HG03342 (cell line): ENCODE data around the gene RGS6.

Experiments used
- ATAC-seq: cut with Tn5 transposase; IDR thresholded peaks from one replicate; pipeline ENCODE4 v1.9.1; 2021; ENCODE audit warnings: mild to moderate bottlenecking, moderate library complexity; ENCODE audit not compliant: unreplicated experiment

The RGS6 gene

DNA sequence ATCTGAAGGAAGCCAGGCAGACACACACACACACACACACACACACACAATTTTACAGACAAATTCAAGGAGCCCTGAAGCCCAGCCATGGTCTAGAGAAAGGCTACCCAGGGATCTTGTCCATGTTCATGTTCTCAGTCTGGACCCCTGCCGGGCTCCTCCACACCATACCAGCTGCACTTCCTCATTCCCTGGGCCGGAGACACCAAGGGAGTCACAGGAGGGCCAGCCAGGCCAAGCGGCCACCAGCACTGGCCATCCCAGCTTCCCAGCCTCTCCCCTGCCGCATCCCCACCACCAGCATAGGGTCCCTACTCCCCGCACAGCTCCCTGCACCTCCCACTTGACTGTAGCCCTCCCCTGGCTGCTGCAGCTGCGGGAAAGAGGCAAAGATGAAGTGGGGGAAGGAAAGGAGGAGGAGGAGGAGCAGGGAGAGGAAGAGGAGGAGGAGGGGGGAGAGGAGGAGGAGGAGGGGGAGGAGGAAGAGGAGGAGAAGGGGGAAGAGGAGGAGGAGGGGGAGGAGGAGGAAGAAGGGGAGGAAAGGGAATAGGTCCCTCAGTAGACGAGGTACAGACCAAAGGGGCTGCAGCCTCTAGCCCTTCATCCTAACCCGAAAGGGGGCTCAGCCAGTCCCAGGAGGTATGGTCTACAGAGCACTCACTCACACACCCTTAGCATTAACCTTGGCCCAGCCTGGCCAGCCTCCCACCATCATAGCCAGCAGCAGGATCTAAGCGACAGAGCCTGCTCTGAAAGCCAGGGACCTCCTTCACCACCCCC, 668.5 kb downstream of the RGS6 start:
- ATAC-seq, result no peak

DNA sequence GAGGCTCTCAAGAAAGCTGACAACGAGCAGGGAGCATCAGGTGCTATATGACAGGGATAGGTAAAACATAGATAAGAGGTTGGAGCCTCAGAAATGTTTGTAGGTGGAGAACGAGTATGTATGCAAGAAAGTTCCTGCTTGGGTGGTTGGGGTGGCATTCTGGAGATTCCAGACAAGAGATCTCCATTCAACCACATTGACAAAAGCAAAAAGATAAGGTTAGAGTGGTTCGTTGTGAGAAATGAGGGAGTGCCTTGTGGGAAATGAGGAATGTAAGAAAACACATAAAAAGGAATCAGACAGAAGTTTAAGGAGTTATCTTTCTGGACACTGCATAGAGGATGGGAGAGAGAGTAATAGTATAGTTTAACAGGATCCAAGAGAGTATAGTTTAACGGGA, 671.4 kb downstream of the RGS6 start:
- no peak for ATAC-seq

DNA sequence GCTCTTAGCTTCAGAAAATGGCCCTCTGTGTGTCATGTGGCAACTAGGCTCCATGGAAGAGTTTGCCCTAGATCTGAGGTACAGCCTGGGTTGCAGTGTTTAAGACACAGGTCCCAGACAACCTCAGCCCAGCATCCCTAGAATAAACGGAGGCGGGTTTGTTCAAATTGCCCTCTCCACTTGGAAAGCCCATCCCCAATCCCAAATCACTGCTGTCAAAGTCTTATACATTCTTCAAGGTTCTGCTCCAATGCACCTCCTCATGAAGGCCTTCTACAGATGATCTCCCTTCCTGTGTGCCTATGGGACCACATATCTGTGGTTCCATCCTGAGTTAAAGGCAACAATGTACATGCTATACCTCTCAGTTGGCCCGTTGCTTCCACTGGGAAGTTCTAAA, 671.9 kb downstream of the RGS6 start:
- ATAC-seq, result no peak

DNA sequence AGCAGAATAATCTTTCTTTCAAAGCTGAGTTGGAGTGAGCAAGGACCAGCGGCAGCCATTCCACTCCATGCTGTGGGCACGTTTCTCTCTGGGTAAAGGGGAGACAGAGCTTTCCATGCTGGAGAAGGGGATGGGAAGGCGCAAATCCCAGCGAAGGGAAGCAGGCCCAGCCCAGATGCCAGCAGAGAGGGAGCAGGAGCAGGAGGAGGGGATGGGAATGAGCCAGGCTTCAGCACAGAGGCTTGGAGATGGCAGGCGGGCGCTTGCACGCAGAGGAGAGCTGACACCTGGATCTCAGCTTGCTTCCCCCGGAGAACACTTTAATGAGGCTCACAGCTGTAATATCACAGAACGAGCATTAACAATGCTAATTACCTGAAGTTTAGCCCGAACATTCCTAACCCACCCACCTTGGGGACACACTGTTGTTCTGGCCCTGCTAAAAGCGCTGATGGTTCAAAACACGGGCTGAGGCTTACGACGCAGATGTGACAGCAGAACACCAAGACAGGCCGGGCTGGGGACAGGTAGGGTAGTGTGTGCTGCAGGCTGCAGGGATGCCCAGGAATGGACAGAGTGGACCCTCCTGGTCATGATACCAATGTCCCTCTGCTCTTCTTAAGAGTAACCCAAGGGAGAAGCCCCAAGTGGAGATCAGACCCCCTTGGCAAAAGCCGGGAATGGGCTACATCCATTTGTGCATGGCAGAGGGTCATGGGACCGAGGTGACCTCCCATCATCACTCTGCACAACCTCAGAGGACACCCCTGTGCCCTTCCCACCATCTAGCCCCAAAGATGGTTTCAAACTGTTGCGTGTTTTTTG, 673.1 kb downstream of the RGS6 start:
- no peak for ATAC-seq

DNA sequence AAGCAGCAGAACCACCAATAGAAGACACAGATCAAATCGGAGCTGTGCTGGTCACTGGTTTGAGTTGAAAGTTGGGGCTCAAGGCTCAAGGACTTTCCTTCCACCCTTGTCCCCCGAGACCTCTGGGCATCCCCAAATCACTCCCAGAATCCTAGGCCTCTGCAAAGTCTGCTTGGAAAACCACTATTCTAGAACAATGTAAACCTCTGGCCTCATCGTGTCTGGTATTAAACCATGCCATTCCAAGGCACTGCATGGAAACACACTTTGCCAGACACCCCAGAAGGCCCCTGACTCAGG, 673.6 kb downstream of the RGS6 start:
- ATAC-seq, result no peak

DNA sequence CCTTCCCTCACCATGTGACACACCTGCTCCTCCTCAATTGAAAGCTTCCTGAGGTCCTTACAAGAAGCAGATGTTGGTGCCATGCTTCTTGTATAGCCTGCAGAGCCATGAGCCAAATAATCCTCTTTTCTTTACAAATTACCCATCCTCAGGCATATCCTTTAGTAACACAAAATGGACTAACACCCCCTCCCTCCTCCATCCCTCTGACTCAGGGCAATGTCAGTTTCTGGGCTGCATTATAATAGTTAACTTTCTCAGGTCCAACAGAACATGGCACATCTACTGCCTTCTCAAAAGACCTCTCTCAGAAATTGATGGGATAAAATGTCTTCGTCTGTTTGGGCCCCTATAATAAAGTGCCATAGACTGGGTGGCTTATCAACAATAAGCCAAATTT, 674.6 kb downstream of the RGS6 start:
- no peak for ATAC-seq

DNA sequence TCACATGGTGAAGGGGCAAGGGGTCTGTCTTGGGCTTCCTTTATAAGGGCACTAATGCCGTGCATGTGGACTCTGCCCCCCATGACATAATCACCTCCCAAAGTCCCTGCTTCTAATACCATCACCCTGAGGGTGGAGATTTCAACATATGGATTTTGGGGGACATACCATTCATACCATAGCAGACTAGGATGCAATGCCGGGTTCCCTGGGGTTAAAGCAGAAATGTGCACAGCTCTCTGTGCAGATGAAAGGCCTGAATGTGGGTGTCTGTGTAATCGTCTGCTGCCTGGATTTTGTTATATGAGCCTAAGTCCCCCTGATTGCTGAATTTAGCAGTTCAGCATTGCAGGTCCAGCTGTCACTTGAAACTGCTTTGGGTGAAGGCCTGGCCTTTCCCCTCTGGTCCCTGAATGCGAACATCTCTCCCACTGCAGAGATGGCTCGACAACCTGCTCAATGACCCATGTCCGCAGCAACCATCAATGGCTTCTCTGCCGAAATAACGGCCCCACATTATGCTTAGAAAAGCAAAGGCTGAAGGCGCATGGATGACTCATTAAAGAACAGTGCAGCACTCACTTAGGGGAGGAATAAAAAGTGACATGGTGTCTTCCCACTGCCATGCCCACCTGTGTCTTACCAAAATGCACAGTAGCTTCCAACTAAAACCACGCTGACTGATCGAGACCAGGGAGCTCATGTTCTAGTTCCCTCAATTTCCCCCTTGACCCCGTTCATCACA, 675.3 kb downstream of the RGS6 start:
- ATAC-seq, result no peak

DNA sequence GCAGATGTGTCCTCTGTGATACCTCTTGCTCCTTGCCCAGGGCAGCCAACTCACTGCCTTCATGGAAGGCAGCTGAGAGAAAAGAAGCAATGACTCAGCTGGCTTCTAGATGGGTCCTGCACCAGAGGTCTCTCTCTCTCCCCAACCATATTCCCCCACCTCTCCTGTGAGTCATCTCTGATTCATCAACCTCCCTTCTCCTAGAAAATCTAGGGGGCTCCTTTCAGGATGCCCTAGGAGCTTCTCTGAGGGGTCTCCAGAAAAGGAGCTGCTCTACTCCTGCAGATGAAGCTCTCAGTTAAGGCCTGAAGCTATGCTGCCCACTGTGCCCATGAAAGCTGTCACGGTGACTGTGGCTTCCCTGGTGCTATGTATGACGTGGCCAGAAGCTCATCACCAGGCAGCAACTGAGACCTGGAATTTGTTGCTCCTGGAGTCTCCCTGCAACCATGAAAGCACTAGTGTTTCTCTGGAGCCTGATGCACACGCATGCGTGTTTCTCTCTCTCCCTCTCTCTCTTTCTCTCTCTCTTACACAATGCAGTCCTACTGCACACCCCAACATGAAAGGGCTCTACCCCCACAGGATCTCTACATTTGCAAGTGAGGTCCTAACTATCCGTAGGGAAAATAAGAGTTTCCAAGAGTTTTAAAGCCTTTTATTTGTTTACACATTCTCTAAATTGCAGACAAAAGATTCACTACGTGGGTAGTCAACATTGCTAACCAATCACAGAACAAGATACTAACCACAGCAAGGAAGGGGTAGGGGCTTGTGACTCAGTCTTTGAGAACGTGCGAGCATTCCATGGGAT, 676.4 kb downstream of the RGS6 start:
- no peak for ATAC-seq

DNA sequence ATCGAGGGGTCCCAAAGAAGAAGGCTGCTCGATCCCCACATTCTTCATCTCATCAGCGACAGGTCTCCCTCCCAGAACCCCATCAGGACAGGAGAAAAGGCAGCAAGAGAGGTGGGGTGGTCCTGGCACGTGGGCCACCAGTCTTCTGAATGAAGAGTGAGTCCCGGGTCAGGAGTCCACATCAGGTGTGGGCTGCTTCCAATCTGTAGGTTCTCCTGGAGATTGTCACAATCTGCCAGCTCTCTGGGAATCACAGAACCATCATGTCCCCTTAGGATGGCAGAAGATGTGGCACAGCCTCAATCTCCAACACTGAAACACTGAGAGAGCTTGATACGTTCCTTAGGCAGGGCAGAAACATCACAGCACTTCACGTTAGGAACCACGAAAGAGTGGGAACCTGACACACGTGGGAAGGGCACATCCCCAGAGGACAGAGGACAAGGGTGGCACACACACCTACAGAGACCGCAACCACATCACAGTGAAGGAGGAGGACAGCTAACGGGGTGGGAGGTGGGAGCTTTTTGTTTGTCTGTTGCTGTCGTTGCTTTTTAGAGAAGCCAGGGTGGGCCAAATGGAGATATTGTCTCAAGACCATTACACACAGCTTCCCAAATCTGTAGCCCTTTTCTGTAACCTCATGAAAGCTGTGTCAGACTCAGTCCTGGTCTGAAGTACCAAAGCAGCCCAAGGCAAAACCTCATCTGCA, 677.1 kb downstream of the RGS6 start:
- ATAC-seq, result no peak

DNA sequence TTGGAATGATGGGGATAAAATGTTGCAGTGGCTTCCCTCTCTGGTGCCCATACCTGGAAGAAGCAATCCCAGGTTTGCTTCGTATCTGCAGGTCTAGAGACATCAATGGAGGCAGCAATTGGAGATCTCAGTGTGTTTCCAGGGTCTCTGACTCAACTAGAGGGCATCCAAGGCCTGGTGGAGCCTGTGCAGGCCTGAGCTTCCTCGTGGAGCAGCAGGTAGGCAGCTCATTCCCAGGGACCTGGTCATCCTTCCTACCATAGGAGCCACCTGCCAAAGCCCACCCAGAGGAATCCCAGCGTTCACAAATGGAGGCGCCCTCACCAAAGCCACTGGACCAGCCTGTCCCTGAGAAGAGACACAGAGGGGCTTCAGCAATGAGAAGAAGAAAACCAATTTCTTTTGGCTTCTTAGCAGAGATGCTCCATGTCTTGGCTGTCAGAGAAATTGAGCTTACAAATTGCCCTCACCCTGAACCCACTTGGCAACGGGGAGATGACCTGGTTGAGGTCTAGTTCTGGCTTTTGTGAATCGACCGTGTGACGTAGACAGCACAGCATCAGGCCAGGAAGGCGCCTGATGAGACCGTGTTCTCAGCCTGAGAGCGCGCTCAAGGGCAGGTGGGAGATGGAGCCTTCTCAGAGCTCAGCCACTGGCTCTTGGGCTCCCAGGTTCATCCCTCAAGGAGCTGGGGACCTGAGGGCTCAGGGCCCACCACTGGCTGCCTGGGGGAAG, 678.0 kb downstream of the RGS6 start:
- no peak for ATAC-seq

DNA sequence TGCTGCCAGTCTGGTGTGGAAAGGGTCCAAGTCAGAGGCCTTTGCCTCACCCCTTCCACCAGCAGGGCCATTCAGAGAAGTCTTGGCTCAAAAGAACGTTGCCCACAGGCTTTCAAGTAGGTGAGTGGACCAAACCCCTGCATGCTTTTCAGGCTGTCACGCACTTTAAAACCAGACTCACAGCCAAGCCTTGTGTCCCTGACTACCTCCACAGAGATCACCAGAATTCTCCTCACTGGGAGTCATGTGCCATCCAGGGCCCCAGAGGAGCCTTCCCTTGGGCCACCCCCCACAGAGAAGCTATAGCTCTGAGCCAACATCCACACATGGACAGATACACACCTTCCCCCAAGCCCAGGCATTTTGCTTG, 678.6 kb downstream of the RGS6 start:
- ATAC-seq, result no peak

DNA sequence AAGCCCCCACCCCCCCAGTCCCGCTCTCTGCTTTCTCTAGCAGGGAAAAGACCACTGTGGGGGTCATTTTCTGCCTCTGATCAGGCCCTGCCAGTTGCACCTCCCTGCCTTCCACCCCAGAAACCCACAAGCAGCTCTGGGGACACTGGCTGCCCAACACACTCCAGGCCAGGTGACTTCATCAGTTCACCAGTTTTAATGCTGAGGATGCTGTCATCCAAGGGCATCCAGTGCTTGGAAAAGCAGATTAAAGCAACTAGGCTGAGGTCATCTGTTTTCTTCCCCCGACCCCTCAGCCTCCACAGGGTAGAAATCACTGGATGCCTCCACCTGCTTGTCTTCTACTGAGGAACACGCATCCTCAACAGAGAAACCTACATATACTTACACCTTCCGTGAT, 679.3 kb downstream of the RGS6 start:
- ATAC-seq, result no peak

DNA sequence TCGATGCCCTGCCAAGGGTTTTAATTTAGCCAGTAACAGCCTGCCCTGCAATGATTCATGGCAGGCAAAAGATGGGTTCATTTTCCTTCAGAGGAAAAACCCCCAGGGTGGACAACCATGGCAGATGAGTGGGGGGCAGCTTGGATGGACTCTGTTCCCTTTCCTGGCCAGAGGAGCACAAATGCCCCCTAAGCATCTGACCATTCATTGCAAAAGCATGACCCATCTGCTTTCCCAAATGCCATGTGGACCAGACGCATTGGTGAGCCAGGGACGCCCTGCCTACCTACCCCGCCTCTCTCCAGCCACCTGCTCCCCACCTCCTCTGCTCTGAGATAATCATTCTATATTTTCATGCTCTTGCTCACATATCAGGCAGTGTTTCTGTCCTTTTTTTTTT, 679.8 kb downstream of the RGS6 start:
- ATAC-seq, result no peak

DNA sequence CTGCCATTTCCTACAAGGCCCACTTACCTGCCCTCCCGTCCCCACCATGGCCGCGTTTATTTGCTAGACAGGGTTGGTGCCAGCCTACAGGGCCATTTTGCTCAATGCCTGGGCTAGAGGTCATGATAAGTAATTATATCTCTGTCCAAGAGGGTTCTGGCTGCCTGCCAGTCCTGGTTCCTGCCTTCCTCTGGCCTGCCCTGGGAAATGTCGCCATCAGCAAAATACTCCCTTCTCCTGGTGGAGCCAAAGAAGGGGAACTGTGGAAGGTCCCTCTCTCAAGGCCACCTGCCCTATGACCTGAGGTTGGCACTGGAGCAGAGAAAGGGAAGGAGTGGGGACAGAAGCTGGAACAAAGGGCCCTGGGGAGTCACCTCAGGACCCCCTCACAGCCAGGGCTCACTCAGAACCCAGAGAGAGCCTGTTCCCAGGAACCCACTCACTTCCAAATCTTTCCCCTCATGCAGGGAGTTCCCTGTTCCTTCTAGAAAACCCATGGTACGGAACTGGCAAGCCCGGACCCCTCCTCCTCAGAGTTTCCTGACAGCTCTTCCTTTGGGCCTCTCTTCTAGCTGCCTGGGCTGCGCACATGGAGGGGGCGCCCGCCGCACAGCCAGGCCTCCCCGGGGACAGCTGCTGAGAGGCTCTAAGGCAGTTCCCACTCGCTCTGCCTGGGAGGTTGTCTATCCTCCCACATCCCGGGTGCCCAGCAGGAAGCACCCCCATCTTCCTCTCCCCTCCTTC, 681.2 kb downstream of the RGS6 start:
- ATAC-seq, result no peak

DNA sequence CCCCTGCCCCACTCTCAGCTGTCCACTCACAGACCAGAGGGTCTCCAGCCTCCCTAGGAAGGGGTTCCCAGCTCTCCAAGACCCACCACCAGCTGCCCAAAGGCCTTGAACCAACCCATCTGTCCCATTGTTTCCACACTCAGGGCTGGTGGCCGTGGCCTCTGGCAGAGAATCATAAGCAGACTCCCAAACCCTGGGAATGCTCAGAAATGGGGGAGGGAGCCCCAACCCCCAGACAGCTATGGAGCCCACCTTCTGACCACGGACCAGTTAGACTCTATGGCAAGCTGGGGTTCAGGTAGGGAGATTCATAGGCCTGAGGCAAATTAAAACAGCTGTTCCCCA, 681.7 kb downstream of the RGS6 start:
- ATAC-seq, result no peak

DNA sequence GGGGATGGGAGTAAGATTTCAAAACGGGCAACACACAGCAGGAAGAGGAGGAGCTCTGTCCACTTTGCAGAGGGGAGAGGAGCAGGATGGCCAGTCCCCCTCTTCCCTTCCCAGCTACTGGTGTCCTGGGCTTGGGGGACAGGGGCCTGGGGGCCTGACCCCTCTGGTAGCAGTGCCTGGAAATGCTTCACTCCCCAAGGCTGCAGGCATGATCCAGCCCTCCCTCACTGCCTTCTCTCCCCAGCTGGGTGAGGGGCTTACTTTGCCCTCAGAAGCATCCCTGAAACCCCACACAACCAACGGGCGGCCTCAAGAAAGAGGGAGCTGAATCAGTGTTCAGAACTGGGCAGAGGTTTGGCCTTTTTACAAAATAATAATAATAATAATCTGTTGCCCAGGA, 682.1 kb downstream of the RGS6 start:
- no peak for ATAC-seq

DNA sequence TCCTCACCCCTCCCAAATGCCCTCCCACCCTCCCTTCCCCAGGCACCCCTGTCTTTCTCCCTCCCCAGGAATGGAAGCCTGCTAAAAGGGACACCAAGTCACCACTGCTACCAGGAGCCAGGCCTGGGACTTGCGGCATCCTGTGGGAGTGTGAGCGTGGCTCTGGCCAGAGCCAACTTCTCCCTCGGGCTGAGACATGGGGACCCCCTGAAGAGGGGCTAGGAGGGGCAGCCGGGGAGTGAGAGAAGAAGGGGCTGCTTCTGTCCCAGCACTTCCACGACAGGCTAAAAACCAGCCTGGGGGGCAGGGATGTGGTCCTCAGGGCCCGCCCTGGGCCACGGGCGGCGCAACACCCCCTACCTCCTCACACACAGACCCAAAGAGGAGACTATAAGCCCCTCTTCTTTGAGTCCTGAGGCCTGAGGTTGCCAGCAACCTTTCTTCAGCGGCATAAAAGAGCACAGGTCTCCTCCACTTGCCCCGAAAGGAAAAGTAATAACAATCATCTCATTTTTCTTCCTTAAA, 682.7 kb downstream of the RGS6 start:
- no peak for ATAC-seq

DNA sequence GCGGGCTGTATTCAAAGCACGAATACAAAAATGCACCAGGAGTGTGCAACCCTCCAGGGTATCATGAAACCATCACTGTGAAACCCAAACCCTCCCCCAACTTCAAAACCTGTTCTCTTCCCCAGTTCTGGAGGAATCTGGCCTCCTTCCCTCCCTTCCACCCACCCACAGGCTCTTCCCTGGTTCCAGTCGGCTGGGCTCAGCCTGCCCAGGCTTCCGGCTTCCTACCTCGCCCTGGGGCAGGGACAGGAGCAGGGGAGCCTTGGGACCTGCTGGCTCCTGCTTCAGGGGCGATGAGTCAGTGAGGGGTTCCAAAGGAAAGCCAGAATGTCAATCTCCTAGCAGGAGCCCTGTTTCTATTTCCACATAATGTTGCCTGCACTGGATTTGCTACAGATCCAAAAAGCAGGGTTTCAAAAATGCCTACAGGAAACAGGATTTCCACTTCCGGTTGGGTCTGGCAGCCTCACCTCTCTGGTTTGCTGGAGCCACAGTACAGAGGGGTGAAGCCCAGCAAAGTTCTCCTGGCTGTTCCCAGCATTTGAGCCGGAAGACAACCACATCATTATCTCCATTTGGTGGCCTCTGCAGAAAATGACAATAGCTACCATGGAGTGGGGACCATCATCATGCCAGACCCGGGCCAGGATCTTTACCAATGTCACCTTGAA, 683.4 kb downstream of the RGS6 start:
- ATAC-seq, result no peak
